Measurements from ENCODE around the gene SAXO1.

- TF ChIP-seq TAF1 (IDR thresholded peaks at IDR 0.05; ENCODE audit: low read depth, low read length) (no peak), POLR2A (IDR thresholded peaks at IDR 0.05; ENCODE audit: low read depth, low read length) (no peak), POLR2AphosphoS5 (IDR thresholded peaks at IDR 0.05; ENCODE audit: low read depth, low read length) (no peak)
Measured at GRCh38 chr9:18985464-18985951, 47.5 kb downstream of the SAXO1 start.

All from GM12891 (cell line).